K562 treated with DMSO at 1 percent for 12 hours (cell line): ENCODE measurements around the gene PAQR8. TPM values are rescaled to one million over a fixed set of nuclear protein-coding genes. Genes with fewer than 3 reads are reported as not detected.

Experiments used
- total RNA-seq: library from RNA; unstranded; fragments of 300-600 nt; gene quantifications from 2 replicates; pipeline ENCODE4 v1.2.3, GENCODE V29; 2022; ENCODE audit not compliant: insufficient read depth

The PAQR8 gene, protein sequence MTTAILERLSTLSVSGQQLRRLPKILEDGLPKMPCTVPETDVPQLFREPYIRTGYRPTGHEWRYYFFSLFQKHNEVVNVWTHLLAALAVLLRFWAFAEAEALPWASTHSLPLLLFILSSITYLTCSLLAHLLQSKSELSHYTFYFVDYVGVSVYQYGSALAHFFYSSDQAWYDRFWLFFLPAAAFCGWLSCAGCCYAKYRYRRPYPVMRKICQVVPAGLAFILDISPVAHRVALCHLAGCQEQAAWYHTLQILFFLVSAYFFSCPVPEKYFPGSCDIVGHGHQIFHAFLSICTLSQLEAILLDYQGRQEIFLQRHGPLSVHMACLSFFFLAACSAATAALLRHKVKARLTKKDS
- 5.3 and 12.1 TPM in 2 replicates for total RNA-seq

DNA sequence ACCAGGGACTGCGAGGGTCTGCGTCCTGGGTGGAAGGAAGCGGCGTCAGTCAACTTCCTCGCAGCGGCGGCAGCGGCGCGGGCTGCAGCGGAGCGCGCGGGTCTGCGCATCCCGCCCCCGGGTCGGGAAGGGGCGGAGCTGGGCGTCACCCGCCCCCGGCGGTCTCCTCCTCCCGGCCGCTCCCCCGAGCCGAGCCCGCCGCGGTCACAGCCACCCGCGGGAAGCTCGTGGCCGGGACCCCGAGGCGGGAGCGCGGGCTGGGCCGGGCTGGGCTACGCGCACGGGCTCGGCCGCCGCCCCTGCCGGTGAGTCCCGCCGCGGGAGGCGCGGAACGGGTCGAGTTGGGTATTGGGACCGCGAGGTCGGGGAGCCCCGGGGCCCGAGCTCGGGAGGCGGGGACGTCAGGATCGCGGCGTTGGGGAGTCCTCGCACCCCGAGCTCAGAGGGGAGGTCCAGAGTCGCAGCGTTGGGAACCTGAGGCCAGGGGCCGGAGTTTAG lies at the start of gene PAQR8:
Gene PAQR8 (plus strand): TSS at position 207 of the 498 bp plus-strand sequence. CDS start 41,063 bp downstream, outside the sequence.

DNA sequence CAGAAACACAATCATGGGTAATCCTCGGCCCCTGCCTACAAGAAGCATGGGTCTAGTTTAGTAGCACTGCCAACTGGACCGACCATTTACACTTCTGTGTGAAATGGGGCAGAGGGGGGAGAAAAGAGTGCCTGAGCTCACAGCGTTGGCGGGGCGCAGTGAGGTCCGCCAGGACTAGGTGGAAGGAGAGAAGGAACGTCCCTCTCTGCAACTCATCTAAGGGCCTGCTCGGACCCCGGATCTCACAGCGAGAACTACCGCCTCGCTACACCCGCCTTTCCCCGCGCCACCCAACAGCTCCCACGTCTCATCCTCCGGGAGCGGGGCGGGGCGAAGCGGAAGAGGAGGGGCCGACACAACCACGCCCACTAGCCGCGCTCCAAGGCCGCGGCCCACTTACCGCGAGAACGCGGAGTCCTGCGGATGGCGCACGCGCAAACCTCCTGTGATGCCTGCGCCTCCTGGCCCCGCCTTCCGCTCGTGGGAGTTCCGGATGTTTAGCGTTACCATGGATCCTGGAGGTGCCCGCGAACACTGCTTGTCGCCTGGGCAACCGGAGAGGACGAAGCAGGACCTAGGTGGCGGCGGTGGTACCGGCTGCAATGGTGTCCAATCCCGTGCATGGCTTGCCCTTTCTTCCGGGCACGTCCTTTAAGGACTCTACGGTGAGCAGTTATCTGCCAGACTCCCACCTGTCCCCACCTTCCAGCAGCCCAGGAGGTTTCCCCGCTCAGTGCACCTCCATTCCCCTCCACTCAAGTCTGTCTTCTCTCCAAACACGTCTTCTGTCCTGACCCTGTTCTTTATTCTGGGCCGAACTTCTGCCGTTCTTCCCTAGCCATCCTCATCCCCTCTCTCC lies 58.1 kb downstream of the PAQR8 start, which contains the start of gene EFHC1:
Gene EFHC1 (plus strand): TSS at position 534 of the 859 bp plus-strand sequence. CDS start 69 bp downstream, at position 603.

Other genes starting within 250 kb of the PAQR8 start
- not detected in 2 replicates for gene IL17A, start 175.8 kb upstream of the PAQR8 start, total RNA-seq
- not detected in 2 replicates for gene IL17F, start 117.7 kb upstream of the PAQR8 start, total RNA-seq
- 131 and 196 TPM in 2 replicates for gene MCM3, start 77.4 kb upstream of the PAQR8 start, total RNA-seq
- 5.8 and 14.3 TPM in 2 replicates for gene EFHC1, start 58.2 kb downstream of the PAQR8 start, total RNA-seq
- gene TRAM2, start 214.9 kb downstream of the PAQR8 start, total RNA-seq: 3.8 and 15.8 TPM in 2 replicates